GM18870 (cell line): Measurements from ENCODE around the gene DAPK1.

Experiments
- ATAC-seq: cut with Tn5 transposase; IDR thresholded peaks from one replicate; pipeline ENCODE4 v1.9.1; 2021; ENCODE audit warnings: moderate library complexity; ENCODE audit not compliant: unreplicated experiment

The DAPK1 gene

DNA sequence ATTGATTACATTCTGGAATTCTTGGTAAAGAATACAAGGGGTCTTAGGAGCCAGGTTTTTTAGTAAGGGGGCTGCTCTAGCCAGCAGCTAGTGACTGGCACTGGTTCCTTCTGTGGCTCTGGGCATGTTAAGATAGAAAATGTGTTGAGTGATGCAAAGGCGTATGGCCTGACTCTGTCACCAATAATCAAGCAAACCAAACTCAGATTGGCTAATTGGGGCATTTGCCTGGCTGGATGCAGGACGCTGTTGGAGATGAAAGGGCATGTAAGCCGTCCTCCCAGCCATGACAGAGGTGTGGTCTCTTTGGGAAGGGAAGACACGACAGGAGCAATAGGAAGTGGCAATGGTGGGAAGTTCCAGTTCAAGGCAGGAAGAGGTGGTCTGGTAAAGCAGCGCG is 140.6 kb downstream of the DAPK1 start:
- ATAC-seq, result no peak

DNA sequence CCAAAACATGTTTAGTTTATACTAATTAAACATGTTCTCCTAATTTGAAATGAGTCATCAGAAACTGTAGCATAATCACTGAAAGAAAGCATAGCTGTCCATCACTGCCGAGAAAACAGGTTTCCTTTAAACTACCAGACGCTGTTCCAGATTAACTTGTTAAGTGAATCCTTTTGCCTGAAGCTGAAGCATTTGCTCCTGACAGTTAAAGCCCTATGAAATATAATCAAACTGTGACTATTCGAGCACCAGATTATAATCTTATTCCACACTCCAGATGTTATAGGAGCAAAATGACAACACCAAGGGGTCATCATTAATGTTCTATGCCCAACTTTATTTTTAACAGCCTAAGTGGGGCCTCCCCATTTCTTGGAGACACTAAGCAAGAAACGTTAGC is 142.3 kb downstream of the DAPK1 start:
- ATAC-seq, result no peak

DNA sequence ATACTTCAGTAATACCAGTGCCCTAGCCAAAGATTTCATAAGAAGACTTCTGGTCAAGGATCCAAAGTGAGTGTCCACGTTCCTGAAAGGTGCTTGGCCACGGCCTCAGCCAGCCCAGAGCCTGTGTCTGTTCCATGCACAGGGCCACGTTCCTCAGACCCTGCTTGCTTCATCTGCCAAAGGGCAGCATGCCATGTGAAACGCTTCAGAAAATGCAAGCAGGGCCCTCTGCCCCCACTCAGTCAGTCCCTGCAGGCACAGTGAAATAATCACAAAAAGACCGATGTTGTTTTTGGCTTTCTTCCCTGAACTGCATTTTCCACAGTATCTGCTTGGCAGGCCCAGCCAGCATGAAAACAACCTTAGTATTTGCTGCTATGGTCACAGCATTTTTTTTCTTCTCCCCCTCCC is 142.7 kb downstream of the DAPK1 start:
- ATAC-seq, result no peak

DNA sequence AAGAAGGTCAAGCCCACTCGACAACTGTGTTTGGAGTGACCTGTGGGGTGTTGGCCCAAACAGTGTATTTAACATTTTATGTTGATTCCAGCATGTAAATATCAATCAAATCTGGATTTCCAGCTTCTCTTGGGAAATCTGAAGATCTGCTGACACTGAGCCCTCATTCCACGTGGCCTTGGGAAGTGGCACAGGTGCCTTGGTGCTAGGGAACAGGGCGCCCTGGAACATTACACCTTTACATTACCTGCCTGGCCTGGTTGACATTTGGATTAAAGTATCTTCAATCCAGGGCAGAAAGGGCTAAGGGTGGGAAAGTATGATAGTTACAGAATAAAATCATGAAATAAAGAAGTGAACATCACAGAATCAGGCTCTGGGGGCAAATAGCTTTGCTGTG is 143.4 kb downstream of the DAPK1 start:
- ATAC-seq, result no peak

DNA sequence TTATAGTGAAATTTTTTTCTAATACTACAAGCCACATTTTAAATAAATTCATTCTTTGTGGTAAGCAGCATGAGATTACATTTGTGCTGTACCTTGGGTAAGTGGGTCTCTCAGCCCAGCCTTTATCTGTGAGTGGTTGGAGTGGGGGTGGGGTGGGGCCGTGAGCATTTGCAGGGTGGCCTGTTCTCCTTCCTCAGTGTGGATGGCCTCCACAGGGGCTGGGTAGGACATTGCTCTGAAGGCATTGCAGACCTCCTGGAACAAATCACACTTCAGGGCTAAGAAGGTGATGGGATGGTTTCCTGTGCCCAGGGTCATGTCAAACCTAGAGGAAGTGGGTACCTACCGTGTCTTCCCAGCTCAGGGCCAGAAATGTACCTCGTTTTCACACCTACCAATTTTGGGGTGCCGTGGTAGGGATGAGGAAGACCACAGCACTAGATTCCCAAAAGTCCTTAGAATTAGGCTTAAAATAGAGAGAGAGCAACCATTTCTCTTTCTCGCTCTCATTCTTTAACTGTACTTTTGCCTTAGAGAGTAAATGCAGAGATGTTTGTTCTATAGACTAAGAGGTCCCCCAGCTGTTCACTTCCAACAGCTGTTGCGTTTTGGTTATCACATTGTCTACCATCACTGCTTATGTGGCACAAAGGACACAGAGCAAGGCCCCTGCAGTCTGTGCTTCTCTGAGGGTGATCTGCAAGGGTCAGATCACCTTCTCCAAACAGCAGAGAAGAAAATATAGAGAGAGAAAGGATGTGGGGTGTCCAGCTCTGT is 144.9 kb downstream of the DAPK1 start:
- no peak for ATAC-seq

DNA sequence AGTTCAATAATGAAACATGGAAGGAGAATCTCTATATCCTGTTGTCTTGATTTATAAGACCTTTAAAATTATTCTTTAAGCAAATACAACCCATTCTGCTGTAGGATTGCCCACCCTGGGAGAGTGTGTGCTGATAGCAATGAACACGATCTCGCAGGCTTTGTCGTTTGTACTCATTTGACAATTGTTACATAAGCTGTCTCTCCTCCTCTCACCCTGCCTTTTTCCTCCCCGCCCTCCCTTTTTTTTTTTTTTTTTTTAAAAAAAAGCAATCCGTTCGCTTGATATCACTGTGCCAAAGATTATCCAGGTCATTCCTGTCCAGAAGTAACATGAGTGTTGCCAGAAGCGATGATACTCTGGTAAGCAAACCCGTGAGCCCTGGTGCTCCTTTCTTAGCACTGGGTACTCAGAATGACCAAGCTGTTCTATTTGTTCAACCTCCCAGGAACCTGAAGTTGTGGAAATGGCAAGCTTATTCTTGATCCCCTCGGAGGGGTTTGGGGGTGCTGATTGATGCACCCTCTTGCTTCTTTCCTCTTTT is 145.5 kb downstream of the DAPK1 start:
- ATAC-seq, result no peak

DNA sequence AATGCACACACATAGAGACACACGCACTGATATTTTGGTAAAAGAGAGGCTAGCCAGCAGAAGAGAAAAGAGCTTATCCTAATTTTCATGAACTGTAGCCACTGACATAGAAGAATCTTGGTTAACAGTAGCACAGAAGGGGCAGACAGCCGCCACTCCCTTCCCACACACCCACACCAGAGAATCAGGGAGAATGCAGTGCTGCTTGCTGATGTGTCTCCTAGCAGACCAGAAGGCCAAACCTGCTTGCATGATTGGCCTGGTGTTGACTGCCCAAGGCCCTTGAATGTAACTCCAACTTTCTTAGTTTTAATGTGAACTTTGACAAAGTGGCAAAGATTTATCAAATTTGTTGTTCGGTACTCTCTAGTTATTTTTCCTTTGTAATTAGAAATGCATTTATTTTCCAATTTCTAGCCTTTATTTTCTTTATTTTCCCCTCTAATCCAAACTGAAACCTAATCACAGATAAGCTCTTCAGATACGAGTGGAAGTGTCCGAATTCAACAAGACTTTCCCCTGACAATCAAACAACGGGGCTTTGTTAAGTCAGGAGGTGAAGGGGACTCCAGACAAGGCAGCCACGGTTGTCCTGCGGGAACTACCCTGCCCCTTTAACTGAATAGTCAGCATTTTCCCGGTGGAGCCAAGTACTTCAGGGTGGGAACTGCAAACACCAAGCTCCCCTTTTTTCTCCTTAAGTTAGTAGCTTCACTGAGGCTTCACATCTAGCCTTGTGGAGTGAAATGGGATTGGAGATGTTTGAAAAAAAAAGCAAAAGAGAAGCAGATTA is 146.3 kb downstream of the DAPK1 start:
- ATAC-seq, result no peak

DNA sequence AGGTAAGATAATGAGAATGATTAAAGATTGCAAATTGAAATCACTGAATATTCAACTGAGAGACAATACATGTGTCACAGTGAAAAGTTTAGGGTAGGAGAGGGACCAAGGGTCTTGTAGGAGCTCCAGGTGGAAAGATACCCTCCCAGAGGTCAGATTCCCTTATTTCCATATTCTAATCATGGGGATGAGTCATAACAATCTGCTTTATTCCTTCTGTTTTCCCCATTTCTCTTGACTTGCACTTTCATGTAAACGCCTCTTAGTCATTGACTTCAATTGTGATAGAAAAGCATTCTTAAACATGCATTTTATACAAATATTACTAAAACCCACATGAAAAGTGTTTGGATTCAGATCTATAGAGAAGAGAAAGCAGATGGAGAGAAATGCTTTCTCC is 147.0 kb downstream of the DAPK1 start:
- no peak for ATAC-seq

DNA sequence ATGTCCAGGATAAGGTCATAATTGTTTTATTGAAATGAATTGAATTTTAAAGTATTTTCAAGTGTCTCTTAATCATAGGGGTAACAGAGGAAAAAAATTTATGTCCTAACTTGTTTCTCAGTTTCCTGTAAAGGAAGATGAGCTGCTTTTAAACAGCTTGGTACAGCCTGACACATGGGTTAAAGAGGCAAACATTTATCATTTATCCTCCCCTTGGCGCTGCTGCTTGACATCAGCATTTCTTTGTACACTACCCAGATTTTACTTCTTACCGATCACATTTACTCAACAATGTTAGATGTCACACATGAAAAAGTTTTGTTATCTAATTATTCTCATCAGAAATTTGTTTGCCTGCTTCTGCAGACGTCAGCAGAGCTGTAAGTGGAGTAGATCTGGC is 148.9 kb downstream of the DAPK1 start:
- ATAC-seq, result no peak

DNA sequence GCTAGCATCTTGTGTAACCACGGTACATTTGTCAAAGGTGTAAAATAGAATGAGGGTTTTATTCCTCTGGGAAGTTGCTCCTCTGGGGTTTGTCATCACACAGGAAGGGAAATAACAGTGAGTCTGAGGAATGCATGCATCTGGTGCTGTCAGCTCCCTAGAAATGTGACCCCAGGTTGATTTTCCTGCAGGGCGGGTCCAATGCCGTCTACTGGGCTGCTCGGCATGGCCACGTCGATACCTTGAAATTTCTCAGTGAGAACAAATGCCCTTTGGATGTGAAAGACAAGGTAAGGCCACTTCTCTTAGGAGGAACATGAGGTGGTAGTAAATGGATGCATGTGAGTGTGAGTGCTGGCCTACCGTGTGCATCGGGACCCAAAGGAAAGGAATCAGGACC is 149.4 kb downstream of the DAPK1 start:
- no peak for ATAC-seq

DNA sequence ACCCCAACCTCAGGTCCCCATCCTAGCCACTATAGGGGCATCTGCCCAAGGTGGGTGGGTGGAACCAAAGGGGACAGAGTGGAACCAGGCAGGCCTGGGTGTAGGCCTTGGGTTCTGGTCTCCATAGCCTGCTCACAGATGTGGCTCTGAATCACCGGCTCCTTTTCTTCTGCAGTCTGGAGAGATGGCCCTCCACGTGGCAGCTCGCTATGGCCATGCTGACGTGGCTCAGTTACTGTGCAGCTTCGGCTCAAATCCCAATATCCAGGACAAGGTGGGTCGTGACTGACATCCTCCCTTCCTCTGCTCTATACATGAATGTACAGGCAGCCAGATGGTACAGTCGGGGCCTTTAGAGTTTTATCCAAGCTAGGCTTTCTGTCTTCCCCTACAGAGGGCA is 150.9 kb downstream of the DAPK1 start:
- ATAC-seq, result no peak

DNA sequence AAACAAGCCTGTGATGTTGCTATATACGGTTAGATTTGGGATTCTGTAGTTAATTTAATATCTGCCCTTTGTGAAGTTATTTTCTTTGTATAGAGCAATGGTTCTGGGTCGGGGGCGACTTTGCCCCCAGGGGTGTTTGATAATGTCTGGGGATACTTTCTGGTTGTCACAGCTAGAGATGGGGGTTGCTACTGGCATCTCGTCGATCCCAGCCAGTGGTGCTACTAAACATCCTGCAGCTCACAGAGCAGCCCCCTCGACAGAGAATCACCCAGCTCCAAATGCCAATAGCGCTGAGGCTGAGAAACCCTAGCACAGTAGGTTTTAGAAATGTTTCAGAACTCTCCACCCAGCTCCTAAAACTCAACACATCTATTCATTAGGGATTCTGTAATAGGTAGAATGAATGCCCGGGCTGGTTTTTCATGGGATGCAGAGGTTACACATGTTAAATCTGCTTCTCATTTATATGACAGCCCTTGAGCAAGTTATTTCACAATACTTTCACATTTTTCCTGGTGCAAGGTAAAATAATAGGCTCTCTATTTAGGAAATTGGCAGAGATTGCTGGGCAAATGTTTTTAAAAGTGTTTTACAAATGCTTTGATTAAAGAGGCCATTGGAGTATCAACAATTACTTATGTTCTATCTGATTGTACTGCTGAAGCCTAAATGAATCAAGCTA is 153.1 kb downstream of the DAPK1 start:
- no peak for ATAC-seq

DNA sequence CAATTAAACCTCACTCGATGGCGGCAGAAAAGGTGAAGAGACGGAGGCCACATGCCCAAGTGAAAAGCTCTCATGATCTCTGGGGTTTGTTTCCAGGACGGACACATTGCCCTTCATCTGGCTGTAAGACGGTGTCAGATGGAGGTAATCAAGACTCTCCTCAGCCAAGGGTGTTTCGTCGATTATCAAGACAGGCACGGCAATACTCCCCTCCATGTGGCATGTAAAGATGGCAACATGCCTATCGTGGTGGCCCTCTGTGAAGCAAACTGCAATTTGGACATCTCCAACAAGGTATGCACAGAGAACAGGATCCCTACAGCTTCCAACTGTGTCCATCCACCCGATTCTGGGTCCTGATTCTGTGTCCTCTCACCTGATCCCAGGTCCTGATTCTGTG is 153.8 kb downstream of the DAPK1 start:
- no peak for ATAC-seq

DNA sequence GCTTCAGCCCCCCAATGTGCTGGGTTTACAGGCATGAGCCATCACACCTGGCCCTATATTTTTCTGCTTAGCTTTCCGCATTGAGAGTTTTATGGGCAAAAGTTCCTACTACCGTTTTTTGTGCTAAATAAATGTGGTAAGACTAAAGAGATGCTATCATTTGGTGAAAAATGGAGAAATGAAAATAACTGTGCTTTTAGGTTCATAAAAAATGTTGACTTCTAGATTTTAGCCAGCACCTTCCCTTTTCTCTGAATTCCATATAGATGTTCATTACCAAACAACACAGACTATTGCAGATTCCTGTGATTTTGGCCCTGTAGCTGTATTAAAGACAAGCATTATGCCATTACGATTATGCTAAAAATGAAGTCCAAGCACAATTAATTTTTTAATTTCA is 156.3 kb downstream of the DAPK1 start:
- ATAC-seq, result no peak

DNA sequence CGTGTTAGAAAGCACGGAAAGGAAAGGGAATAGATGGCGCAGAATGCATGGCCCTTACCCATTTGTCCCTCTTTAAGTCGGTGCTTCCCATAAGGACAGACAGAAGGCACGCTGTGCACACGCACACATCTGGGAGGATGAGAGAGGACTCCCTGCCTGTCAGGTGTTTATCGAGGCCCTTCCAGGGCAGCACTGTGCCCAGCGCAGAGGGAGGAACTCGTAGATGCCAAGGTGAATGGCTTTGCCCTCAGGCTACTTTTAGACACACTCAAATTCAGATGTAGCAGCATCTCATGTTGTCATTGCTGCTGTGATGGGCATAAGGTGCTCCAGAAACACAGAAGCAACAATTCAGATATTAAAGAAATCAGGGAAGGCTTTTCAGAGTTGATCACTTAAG is 158.1 kb downstream of the DAPK1 start:
- ATAC-seq, result no peak

DNA sequence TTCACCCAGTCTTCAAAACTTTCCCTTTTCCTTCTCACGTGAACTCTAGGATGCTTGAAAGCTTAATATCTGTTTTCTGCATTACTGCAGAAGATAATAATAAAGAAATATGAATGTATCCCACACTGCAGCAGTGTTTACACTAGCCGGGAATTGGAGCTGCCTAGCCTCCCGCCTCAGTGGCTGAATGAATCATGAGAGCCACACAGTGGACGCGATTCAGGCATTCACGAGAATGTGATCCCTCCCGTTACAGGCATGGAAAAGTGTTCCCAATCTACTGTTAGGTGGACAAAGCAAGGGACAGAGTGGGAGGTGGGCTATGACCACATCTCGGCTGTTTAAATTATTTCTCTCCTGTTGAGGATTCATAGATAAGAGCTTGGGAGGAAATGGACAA is 158.8 kb downstream of the DAPK1 start:
- no peak for ATAC-seq

DNA sequence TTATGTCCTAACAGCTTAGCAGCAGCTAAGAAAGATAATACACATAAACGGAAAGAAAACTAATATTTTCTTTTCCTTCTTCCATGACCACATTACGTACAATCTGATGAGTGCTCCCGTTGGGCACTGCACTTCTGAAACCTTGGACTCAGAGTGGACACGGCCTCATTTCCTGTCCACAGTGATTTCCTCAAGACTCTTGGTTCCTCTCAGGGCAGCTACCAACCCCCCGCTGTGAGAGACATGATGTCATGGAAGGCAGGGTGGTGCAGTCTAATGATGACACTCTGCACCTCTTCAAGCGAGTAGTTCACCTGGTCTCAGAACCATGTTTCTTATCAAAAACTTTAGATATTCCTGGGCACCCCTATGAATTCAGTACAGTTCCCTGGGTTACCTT is 159.5 kb downstream of the DAPK1 start:
- ATAC-seq, result no peak

DNA sequence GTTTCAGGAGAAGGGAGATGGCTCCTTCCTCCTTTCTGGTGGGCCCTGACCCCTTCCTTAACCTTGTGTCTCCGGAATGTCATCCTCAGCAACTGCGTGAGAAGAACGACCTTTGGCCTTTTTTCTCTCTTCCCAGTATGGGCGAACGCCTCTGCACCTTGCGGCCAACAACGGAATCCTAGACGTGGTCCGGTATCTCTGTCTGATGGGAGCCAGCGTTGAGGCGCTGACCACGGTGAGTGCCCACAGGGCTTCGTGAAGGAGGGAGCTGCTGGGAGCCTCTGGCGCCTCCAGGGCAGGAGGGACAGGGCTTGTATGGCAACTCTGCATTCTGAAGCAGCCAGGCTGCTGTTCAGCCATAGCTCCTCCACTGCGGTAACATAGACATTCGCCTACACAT is 160.2 kb downstream of the DAPK1 start:
- no peak for ATAC-seq

DNA sequence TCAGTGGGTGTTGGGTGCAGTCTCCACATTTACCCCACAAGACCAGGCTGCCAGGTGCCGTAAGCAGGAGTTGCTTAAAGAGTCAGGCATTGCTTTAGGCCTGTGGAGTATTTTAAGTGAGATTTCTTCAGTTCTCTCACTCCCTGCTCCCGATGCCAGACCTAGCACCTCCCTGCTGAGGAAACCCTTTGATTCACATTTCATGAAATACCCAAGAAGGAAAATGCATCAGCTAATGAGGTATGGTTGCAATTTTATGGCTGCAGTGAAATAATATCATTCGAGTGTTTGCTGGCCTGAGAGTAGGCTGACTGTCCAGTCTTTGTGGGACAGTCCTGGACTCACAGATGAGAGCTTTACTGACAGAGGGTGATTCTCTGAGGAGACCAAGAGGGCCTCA is 160.8 kb downstream of the DAPK1 start:
- ATAC-seq, result no peak

DNA sequence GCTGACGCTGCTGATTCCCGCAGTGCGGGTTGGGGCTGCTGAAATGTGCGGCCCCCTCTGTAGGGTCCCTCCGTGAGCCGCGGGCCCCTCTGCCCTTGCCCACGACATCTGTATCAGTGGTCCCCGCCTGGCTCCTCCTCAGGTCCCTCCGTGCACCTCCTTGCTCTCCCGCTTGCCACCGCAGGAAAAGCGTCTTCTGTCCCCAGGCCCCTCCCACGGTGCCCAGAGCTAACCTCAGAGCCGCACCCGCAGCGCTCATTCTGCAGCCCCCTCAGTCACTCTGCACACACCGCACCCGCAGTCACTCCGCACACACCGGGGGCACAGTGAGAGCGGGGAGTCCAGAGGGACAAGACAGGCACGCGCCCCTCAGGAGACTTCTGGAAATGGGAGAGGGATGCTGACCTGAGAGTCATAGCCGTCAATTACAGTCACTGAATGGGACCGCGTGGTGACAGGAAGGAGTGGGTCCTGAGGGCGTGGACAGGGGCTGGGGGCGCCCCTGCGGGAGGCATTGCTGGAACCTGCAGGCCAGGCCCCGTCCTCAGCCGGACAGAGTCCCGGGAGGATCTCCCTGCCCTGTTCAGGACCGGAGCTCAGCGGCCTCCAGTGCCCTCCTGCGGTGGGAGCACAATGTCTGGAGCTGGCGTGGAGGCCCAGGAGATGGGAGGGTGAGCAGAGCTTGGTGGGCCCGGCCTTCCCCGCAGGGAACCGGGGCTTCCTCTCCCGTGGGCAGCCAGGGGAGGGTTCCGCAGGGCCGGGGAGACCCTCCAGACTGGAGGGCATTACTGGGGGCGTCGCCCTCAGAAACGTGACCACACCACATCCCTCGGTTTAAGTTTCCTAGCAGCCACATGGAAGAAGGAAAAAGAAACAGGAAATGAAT is 162.1 kb downstream of the DAPK1 start:
- ATAC-seq, result no peak

DNA sequence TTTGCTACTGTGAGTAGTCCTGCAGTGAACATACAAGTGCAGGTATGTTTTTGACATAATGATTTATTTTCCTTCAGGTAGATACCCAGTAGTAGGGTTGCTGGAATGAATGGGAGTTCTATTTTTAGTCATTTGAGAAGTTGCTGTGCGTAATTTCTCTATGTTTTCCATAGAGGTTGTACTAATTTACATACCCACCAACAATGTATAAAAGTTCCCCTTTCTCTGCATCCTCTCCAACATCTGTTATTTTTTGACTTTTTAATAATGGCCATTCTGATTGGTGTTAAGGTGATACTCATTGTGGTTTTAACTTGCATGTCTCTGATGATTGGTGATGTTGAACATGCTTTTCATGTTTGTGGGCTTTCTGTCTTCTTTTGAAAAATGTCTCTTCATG is 163.6 kb downstream of the DAPK1 start:
- ATAC-seq, result no peak
